A673 (cell line): Measurements from ENCODE around the gene ROGDI. TPM values are rescaled to one million over a fixed set of nuclear protein-coding genes. Genes with fewer than 3 reads are reported as not detected.

Experiments used
- BruUV-seq: library from RNA; stranded (reverse); fragments of 400-500 nt; replicated peaks from 2 replicates; lab custom pipeline; 2021; lab: Mats Ljungman, UMichigan
- CTCF ChIA-PET: fragments of 300-600 bp; sonication (Branson Sonifier 250); formaldehyde crosslinking; loops from one replicate; lab custom pipeline; 2022; ENCODE audit warnings: antibody characterized with exemption; lab: Charles Lee
- POLR2A ChIA-PET: fragments of 300-600 bp; sonication (Branson Sonifier 250); formaldehyde crosslinking; loops from one replicate; lab custom pipeline; 2022; ENCODE audit warnings: antibody characterized with exemption; ENCODE audit not compliant: low non-redundant PET; lab: Charles Lee
- DNase-seq: peaks from one replicate; pipeline ENCODE4 v3.0.0-alpha.2; 2015; ENCODE audit warnings: low spot score
- H3K27ac ChIP-seq: fragments of 200-600 bp; sonication (generic); 2 replicates; pipeline ENCODE4 v1.5.1; 2016; ENCODE audit warnings: mixed run types, low read depth, mild to moderate bottlenecking, mixed read lengths, antibody characterized with exemption, low read length; ENCODE audit not compliant: poor library complexity, severe bottlenecking
- H3K27me3 ChIP-seq: fragments of 200-600 bp; sonication (generic); replicated peaks from 2 replicates; pipeline ENCODE4 v1.6.1; 2017; ENCODE audit warnings: mixed run types, low read depth, mild to moderate bottlenecking, mixed read lengths, antibody characterized with exemption, low read length; ENCODE audit not compliant: insufficient read depth, poor library complexity
- H3K36me3 ChIP-seq: fragments of 200-600 bp; sonication (generic); 2 replicates; pipeline ENCODE4 v1.6.1; 2016; ENCODE audit warnings: mixed run types, mild to moderate bottlenecking, mixed read lengths, antibody characterized with exemption, low read length; ENCODE audit not compliant: insufficient read depth, poor library complexity, severe bottlenecking
- H3K4me1 ChIP-seq: fragments of 200-600 bp; sonication (generic); 2 replicates; pipeline ENCODE4 v1.6.1; 2017; ENCODE audit warnings: mixed run types, mild to moderate bottlenecking, mixed read lengths, antibody characterized with exemption, low read length; ENCODE audit not compliant: insufficient read depth, poor library complexity, severe bottlenecking
- H3K4me3 ChIP-seq: fragments of 200-600 bp; sonication (generic); 2 replicates; pipeline ENCODE4 v1.5.1; 2016; ENCODE audit warnings: low read depth, mixed run types, mild to moderate bottlenecking, mixed read lengths, low read length; ENCODE audit not compliant: poor library complexity, severe bottlenecking
- H3K9me3 ChIP-seq: fragments of 200-600 bp; sonication (generic); 2 replicates; pipeline ENCODE4 v1.6.1; 2016; ENCODE audit warnings: mixed run types, low read depth, mild to moderate bottlenecking, mixed read lengths, antibody characterized with exemption, low read length; ENCODE audit not compliant: poor library complexity, severe bottlenecking
- CTCF ChIP-seq: fragments of 300-800, 200-600 bp; sonication (generic); conservative IDR thresholded peaks from 2 replicates; pipeline ENCODE4 v1.5.1; 2017; ENCODE audit warnings: low read depth, mild to moderate bottlenecking, antibody characterized with exemption, low read length, moderate library complexity, mixed read lengths
- EZH2 ChIP-seq: fragments of 200-600 bp; sonication (generic); IDR thresholded peaks from 2 replicates; pipeline ENCODE4 v1.6.1; 2017; ENCODE audit warnings: borderline replicate concordance, low read depth, mild to moderate bottlenecking, mixed read lengths, antibody characterized with exemption, low read length; ENCODE audit not compliant: poor library complexity, severe bottlenecking
- intact Hi-C: fragments of 100-400 bp; cut with micrococcal nuclease; formaldehyde crosslinking; loops from one replicate; pipeline ENCODE4 v1.10.0; 2022; ENCODE audit not compliant: unreplicated experiment
- total RNA-seq: library from RNA; stranded (reverse); gene quantifications from 2 replicates; pipeline ENCODE4 v1.2.3, GENCODE V29; 2021

Gene ROGDI
- total RNA-seq, 1 experiment from 2014 or later, result 2.9 TPM

DNA sequence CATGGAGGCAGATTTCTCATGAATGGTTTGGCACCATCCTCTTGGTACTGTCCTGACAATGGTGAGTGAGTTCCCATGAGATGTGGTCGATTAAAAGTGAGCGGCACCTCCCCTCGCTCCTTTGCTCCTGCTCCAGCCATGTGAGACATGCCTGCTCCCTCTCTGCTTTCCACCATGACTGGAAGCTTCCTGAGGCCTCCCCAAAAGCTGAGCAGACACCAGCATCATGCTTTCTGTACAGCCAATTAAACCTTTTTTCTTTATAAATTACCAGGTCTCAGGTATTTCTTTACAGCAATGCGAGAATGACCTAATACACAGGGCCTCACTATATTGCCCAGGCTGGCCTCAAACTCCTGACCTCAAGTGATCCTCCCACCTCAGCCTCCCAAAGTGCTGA, 47.6 kb downstream of the ROGDI start:
- ChIA-PET POLR2A (no interaction called here), CTCF (no interaction called here)
- Histone ChIP-seq H3K27ac (no peak overlapping the region), H3K4me3 (no peak overlapping the region), H3K27me3 (no peaks in the 10 kb centered on the region), H3K36me3 (peaks cover 58% of the 10 kb centered on the region), H3K4me1 (no peaks in the 10 kb centered on the region), H3K9me3 (no peaks in the 10 kb centered on the region)
- BruUV-seq, result no TSS peak
- DNase-seq, result no peak
- TF ChIP-seq CTCF, result no peak
- no peak for TF ChIP-seq EZH2
- intact Hi-C loops, result no loop called here

DNA sequence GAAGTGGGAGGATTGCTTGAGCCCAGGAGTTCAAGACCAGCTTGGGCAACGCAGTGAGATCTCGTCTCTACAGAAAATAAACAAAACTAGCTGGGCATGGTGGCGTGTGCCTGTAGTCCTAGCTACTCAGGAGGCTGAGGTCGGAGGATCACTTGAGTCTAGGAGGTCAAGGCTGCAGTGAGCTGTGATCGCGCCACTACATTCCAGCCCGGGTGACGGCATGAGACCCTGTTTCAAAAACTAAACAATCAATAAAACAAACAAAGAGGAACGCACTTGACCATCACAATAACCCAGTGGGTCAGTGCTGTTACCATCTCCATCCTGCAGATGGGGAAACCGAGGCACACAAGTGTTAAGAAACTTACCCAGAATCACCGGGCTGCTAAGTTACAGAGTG, 49.2 kb downstream of the ROGDI start:
- DNase-seq, result no peak
- H3K27ac ChIP-seq, result no peak overlapping the region
- H3K36me3 ChIP-seq, result peaks cover 44% of the 10 kb centered on the region
- no peak overlapping the region for H3K4me3 ChIP-seq
- intact Hi-C loops, result no loop called here
- H3K4me1 ChIP-seq, result no peaks in the 10 kb centered on the region
- TF ChIP-seq CTCF (no peak), EZH2 (no peak)
- H3K9me3 ChIP-seq, result no peaks in the 10 kb centered on the region
- ChIA-PET CTCF (no interaction called here), POLR2A (no interaction called here)
- no TSS peak for BruUV-seq
- H3K27me3 ChIP-seq, result no peaks in the 10 kb centered on the region

DNA sequence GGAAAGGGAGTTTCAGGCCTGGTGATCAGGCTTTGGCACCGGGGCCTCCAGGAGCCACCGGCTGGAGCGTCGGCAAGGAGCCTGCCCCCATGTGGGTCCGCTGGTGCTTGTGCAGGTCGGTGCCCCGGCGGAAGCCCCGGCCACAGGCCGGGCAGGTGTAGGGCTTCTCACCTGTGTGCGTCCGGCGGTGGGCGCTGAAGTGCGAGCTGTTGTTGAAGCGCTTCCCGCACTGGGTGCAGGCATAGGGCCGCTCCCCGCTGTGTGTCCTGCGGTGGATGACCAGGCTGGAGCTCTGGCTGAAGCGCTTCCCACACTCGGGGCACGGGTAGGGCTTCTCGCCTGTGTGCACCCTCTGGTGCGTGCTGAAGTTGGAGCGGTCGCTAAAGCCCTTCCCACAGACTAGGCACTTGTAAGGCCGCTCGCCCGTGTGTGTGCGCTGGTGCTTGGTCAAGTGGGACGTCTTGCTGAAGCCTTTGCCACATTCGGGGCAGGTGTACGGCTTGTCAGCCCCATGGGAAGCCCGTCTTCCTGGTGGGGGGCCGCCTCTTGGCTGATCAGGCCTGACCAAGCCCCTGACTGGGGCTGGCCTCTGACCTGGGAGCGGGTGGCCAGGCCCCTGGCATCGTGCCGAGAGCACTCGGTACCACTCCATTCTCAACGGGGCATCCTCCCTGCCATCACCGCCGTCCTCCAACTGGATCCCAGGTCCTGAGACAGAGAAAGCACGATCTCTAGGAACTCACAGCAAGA, 49.9 kb downstream of the ROGDI start:
- Histone ChIP-seq H3K27ac (no peak overlapping the region), H3K9me3 (no peaks in the 10 kb centered on the region), H3K27me3 (no peaks in the 10 kb centered on the region), H3K4me1 (no peaks in the 10 kb centered on the region), H3K4me3 (no peak overlapping the region), H3K36me3 (peaks cover 42% of the 10 kb centered on the region)
- no peak for DNase-seq
- POLR2A ChIA-PET, result interaction anchor here (0.5 kb wide), 1 partner anchor 82 kb away, joined by 9 read pairs; no protein-coding TSS in a partner anchor
- CTCF ChIA-PET, result no interaction called here
- TF ChIP-seq CTCF, result no peak
- TF ChIP-seq EZH2, result no peak
- intact Hi-C loops, result no loop called here
- no TSS peak for BruUV-seq
